SU-DHL-6 (cell line): ENCODE results near the gene AQP11.

Source experiments
- H2AFZ ChIP-seq: fragments of 200-600 bp; sonication (generic); 2 replicates; pipeline ENCODE4 v1.6.1; 2014; ENCODE audit warnings: low read depth, mild to moderate bottlenecking, moderate library complexity, mixed read lengths, antibody characterized with exemption, low read length; ENCODE audit not compliant: severe bottlenecking
- H3F3A ChIP-seq: fragments of 200-600 bp; shearing (Covaris generic); 2 replicates; pipeline ENCODE4 v1.6.0; 2016; ENCODE audit warnings: antibody characterized with exemption, mild to moderate bottlenecking; ENCODE audit not compliant: insufficient read depth
- H3K27ac ChIP-seq: fragments of 200-600 bp; sonication (generic); 2 replicates; pipeline ENCODE4 v1.5.1; 2016; ENCODE audit warnings: low read depth, mild to moderate bottlenecking, low read length, moderate library complexity, mixed read lengths
- H3K27me3 ChIP-seq: fragments of 200-600 bp; sonication (generic), shearing (Covaris generic); 2 replicates; pipeline ENCODE4 v1.6.0; 2014; ENCODE audit warnings: mild to moderate bottlenecking, low read length
- H3K36me3 ChIP-seq: fragments of 200-600 bp; sonication (generic); 2 replicates; pipeline ENCODE4 v1.6.1; 2014; ENCODE audit warnings: mild to moderate bottlenecking, low read length, mixed read lengths
- H3K4me2 ChIP-seq: fragments of 300-600, 200-600 bp; shearing (Covaris generic), sonication (generic); 2 replicates; pipeline ENCODE4 v1.6.0; 2014; ENCODE audit warnings: low read length, low read depth, mild to moderate bottlenecking; ENCODE audit not compliant: poor library complexity, severe bottlenecking
- H3K4me3 ChIP-seq: fragments of 200-600 bp; sonication (generic); 2 replicates; pipeline ENCODE4 v1.5.1; 2014; ENCODE audit warnings: antibody characterized with exemption, low read length, mild to moderate bottlenecking, mixed read lengths; ENCODE audit not compliant: insufficient read depth, poor library complexity, severe bottlenecking
- H3K79me2 ChIP-seq: fragments of 200-600 bp; sonication (generic); 2 replicates; pipeline ENCODE4 v1.6.1; 2014; ENCODE audit warnings: mild to moderate bottlenecking, low read length, moderate library complexity; ENCODE audit not compliant: insufficient read depth
- H3K9ac ChIP-seq: fragments of 200-600 bp; sonication (generic); 2 replicates; pipeline ENCODE4 v1.7.0; 2014; ENCODE audit warnings: mild to moderate bottlenecking, low read length
- H3K9me2 ChIP-seq: fragments of 200-600 bp; sonication (generic); replicated peaks from 2 replicates; pipeline ENCODE4 v1.6.1; 2014; ENCODE audit warnings: low read length; ENCODE audit not compliant: insufficient read depth
- H3K9me3 ChIP-seq: fragments of 200-600 bp; sonication (generic); 2 replicates; pipeline ENCODE4 v1.6.1; 2014; ENCODE audit warnings: low read length, mixed read lengths; ENCODE audit not compliant: insufficient read depth
- H4K20me1 ChIP-seq: fragments of 200-600 bp; sonication (generic); 2 replicates; pipeline ENCODE4 v1.6.1; 2014; ENCODE audit warnings: low read depth, mild to moderate bottlenecking, antibody characterized with exemption, low read length, moderate library complexity, mixed read lengths
- EZH2phosphoT487 ChIP-seq: fragments of 200-600 bp; sonication (generic), shearing (Covaris generic); conservative IDR thresholded peaks from 2 replicates; pipeline ENCODE4 v1.6.1; 2018; ENCODE audit warnings: mild to moderate bottlenecking, antibody characterized with exemption, low read length, moderate library complexity, mixed read lengths
- TF ChIP-seq, protein P1 (sequence below): fragments of 200-600 bp; sonication (generic); IDR thresholded peaks from one replicate; pipeline ENCODE4 v1.5.1; 2017; ENCODE audit warnings: antibody characterized with exemption, mild to moderate bottlenecking, low read length, moderate library complexity; ENCODE audit not compliant: insufficient read depth, poor library complexity, severe bottlenecking

Gene AQP11

DNA sequence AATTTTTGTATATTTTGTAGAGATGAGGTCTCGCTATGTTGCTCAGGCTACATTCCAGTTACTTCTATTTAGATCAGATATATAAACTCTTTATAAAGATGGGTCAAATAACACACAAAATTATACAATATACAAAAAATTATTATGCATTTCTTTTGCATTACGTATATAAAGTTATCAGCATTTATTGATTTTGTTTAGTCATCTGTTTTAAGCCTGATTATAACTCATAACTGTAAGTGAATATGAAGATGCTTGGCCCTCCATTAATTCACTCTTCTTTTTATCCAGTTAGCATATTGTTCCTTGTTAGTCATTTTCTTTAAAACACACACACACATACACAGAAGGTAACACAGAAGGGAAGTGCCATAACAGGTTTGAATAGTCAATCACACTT, 14.5 kb downstream of the AQP11 start:
- no peaks in the 10 kb centered on the region for H4K20me1 ChIP-seq
- no peak for TF ChIP-seq EZH2phosphoT487
- TF ChIP-seq, protein P1, sequence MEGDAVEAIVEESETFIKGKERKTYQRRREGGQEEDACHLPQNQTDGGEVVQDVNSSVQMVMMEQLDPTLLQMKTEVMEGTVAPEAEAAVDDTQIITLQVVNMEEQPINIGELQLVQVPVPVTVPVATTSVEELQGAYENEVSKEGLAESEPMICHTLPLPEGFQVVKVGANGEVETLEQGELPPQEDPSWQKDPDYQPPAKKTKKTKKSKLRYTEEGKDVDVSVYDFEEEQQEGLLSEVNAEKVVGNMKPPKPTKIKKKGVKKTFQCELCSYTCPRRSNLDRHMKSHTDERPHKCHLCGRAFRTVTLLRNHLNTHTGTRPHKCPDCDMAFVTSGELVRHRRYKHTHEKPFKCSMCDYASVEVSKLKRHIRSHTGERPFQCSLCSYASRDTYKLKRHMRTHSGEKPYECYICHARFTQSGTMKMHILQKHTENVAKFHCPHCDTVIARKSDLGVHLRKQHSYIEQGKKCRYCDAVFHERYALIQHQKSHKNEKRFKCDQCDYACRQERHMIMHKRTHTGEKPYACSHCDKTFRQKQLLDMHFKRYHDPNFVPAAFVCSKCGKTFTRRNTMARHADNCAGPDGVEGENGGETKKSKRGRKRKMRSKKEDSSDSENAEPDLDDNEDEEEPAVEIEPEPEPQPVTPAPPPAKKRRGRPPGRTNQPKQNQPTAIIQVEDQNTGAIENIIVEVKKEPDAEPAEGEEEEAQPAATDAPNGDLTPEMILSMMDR: no peak
- no peak overlapping the region for H3K27ac ChIP-seq
- H3K36me3 ChIP-seq: 0 out of 2 replicates have a peak, but pooled peaks cover 3% of the 10 kb centered on the region
- no peaks in the 10 kb centered on the region for H3K9me3 ChIP-seq
- H3K79me2 ChIP-seq: no peaks in the 10 kb centered on the region
- no peaks in the 10 kb centered on the region; the same call in 1 of the 2 replicates for H3F3A ChIP-seq
- no peak overlapping the region for H2AFZ ChIP-seq
- no peaks in the 10 kb centered on the region for H3K27me3 ChIP-seq
- no peaks in the 10 kb centered on the region for H3K9me2 ChIP-seq
- no peak overlapping the region for H3K4me3 ChIP-seq
- H3K9ac ChIP-seq: no peak overlapping the region
- no peak overlapping the region for H3K4me2 ChIP-seq

DNA sequence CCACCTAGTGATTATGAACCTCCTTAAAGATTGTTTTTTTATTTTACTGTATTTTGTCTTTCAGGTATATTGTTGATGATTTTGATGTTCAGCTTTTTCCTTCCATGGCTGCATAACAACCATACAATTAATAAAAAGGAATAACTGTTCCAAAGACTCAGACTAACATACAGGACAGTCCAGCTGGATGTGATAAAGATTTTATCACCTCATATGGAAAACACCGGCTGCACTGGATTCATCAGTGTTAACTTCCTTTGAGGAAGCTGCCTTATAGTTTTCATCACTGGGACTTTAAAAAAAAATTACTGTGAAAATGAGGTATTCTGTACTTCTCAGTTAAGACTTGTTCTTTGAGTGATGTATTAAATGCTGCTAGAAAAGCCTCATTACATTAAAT, 19.5 kb downstream of the AQP11 start:
- H3K36me3 ChIP-seq: peaks cover 7% of the 10 kb centered on the region; the same call in 1 of the 2 replicates
- TF ChIP-seq EZH2phosphoT487: no peak
- TF ChIP-seq, protein P1: no peak
- no peak overlapping the region for H2AFZ ChIP-seq
- no peaks in the 10 kb centered on the region for H3K9me2 ChIP-seq
- H3K27me3 ChIP-seq: no peaks in the 10 kb centered on the region
- no peaks in the 10 kb centered on the region for H4K20me1 ChIP-seq
- no peak overlapping the region for H3K27ac ChIP-seq
- H3F3A ChIP-seq: no peaks in the 10 kb centered on the region; the same call in 1 of the 2 replicates
- no peak overlapping the region for H3K9ac ChIP-seq
- no peaks in the 10 kb centered on the region for H3K79me2 ChIP-seq
- no peak overlapping the region for H3K4me3 ChIP-seq
- no peak overlapping the region for H3K4me2 ChIP-seq
- no peaks in the 10 kb centered on the region for H3K9me3 ChIP-seq

DNA sequence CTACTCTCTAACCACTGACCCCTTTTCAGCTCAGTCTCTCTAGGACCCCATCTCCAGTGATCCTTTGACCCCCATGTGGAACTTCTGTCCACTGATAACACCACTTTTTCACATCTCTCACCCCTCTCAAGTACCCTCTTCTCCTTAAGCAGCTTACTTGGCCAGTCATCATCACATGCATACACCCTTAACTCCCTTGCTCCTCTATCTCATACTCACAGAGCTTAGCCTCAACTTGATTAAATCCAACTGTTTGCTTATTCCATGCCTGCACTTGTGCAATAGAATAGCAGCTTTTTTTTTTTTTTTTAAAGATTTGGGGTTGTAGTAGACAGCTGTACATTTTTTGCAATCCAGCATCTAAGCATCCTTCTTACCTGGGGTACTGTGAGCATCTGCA, 22.2 kb downstream of the AQP11 start:
- no peaks in the 10 kb centered on the region for H3K79me2 ChIP-seq
- no peaks in the 10 kb centered on the region; the same call in 1 of the 2 replicates for H3F3A ChIP-seq
- no peaks in the 10 kb centered on the region for H4K20me1 ChIP-seq
- H3K4me2 ChIP-seq: no peak overlapping the region
- TF ChIP-seq, protein P1: no peak
- TF ChIP-seq EZH2phosphoT487: no peak
- H3K36me3 ChIP-seq: peaks cover 10% of the 10 kb centered on the region; the same call in 1 of the 2 replicates
- H3K4me3 ChIP-seq: no peak overlapping the region
- H3K27ac ChIP-seq: no peak overlapping the region
- no peak overlapping the region for H2AFZ ChIP-seq
- no peaks in the 10 kb centered on the region for H3K27me3 ChIP-seq
- H3K9me2 ChIP-seq: no peaks in the 10 kb centered on the region
- no peaks in the 10 kb centered on the region for H3K9me3 ChIP-seq
- no peak overlapping the region for H3K9ac ChIP-seq
